SK-N-SH (cell line): ENCODE data around the gene KPNB1. TPM values are rescaled to one million over a fixed set of nuclear protein-coding genes. Genes with fewer than 3 reads are reported as not detected.

Source experiments
- CTCF ChIA-PET: fragments of 300-600, 350-600 bp; formaldehyde crosslinking; extraction: SDS; loops from one replicate; lab custom pipeline; 2021; lab: Yijun Ruan, JAX
- POLR2A ChIA-PET: fragments of 350-600 bp; sonication (Branson Sonifier 250); formaldehyde crosslinking; extraction: SDS; loops from one replicate; lab custom pipeline; 2020; ENCODE audit warnings: antibody characterized with exemption, inconsistent platforms; lab: Yijun Ruan, JAX
- DNase-seq: peaks from one replicate; pipeline ENCODE4 v3.0.0; 2012
- H2AFZ ChIP-seq: fragments of 200-600 bp; sonication (generic); 2 replicates; pipeline ENCODE4 v1.8.1; 2016; ENCODE audit warnings: antibody characterized with exemption, mild to moderate bottlenecking, low read depth
- H3F3A ChIP-seq: fragments of 200-600 bp; sonication (generic); replicated peaks from 2 replicates; pipeline ENCODE3; 2016; ENCODE audit warnings: antibody characterized with exemption, mild to moderate bottlenecking; ENCODE audit not compliant: insufficient read depth
- H3K27ac ChIP-seq, 2 experiments: fragments of 200-500 bp in 1 of 2; fragments of 200-600 bp in 1 of 2; sonication (Bioruptor generic) in 1 of 2; sonication (generic), shearing (Covaris generic) in 1 of 2; 2 replicates each; pipeline versions ENCODE4 v1.5.1 to v1.6.1; 2014 to 2016; ENCODE audit warnings: low read depth in 2 of 2, inconsistent platforms in 1 of 2, low read length in 1 of 2, mild to moderate bottlenecking in 1 of 2, mixed read lengths in 1 of 2
- H3K27me3 ChIP-seq: fragments of 200-600 bp; sonication (generic), shearing (Covaris generic); 2 replicates; pipeline ENCODE4 v1.6.1; 2016; ENCODE audit warnings: mixed run types; ENCODE audit not compliant: insufficient read depth
- H3K36me3 ChIP-seq, 2 experiments: fragments of 200-500 bp in 1 of 2; fragments of 200-600 bp in 1 of 2; sonication (Bioruptor generic) in 1 of 2; sonication (generic) in 1 of 2; replicated peaks in 1 of 2; 2 replicates each; pipeline versions ENCODE3 to v1.5.1; 2014 to 2016; ENCODE audit warnings: low read length in 1 of 2, mild to moderate bottlenecking in 1 of 2; ENCODE audit not compliant: insufficient read depth in 2 of 2, control insufficient read depth in 1 of 2
- H3K4me1 ChIP-seq, 2 experiments: fragments of 200-500 bp in 1 of 2; fragments of 200-600 bp in 1 of 2; sonication (Bioruptor generic) in 1 of 2; sonication (generic), shearing (Covaris generic) in 1 of 2; 2 replicates each; pipeline versions ENCODE4 v1.5.1 to v1.6.1; 2014 to 2016; ENCODE audit warnings: low read depth in 1 of 2, low read length in 1 of 2, mixed run types in 1 of 2; ENCODE audit not compliant: insufficient read depth in 2 of 2, control insufficient read depth in 1 of 2
- H3K4me2 ChIP-seq: fragments of 200-600 bp; sonication (generic), shearing (Covaris generic); 2 replicates; pipeline ENCODE4 v1.6.1; 2017; ENCODE audit warnings: mixed run types
- H3K4me3 ChIP-seq, 2 experiments: fragments of 200-500 bp in 1 of 2; fragments of 200-600 bp in 1 of 2; sonication (Bioruptor generic) in 1 of 2; sonication (generic), shearing (Covaris generic) in 1 of 2; 2 replicates each; pipeline versions ENCODE4 v1.5.1 to v1.8.1; 2014 to 2016; ENCODE audit warnings: low read depth in 2 of 2, inconsistent platforms in 1 of 2, low read length in 1 of 2, mild to moderate bottlenecking in 1 of 2, mixed read lengths in 1 of 2, moderate library complexity in 1 of 2
- H3K79me2 ChIP-seq: fragments of 200-600 bp; sonication (generic); 2 replicates; pipeline ENCODE4 v1.8.1; 2017; ENCODE audit warnings: mild to moderate bottlenecking; ENCODE audit not compliant: insufficient read depth
- H3K9ac ChIP-seq: fragments of 200-600 bp; sonication (generic); 2 replicates; pipeline ENCODE4 v1.6.1; 2017; ENCODE audit warnings: mixed run types
- H3K9me2 ChIP-seq: fragments of 200-600 bp; sonication (generic); 2 replicates; pipeline ENCODE4 v1.6.1; 2017; ENCODE audit warnings: mixed run types
- H3K9me3 ChIP-seq: fragments of 200-600 bp; sonication (generic); 2 replicates; pipeline ENCODE4 v1.6.1; 2017; ENCODE audit warnings: mixed run types, mild to moderate bottlenecking, moderate library complexity
- H4K20me1 ChIP-seq: fragments of 200-600 bp; sonication (generic); 2 replicates; pipeline ENCODE4 v1.6.1; 2017; ENCODE audit warnings: mild to moderate bottlenecking, mixed run types; ENCODE audit not compliant: insufficient read depth
- EZH2phosphoT487 ChIP-seq: fragments of 200-600 bp; sonication (generic); IDR thresholded peaks from 2 replicates; pipeline ENCODE4 v1.6.1; 2017; ENCODE audit warnings: low read depth, mixed run types, mild to moderate bottlenecking, antibody characterized with exemption, moderate library complexity, borderline replicate concordance
- FOSL2 ChIP-seq: IDR thresholded peaks from 2 replicates; pipeline ENCODE4 v1.4.0; 2012; ENCODE audit warnings: low read depth, mild to moderate bottlenecking, moderate library complexity, borderline replicate concordance
- FOXM1 ChIP-seq: IDR thresholded peaks from 2 replicates; pipeline ENCODE4 v1.4.0; 2012; ENCODE audit warnings: low read depth, mild to moderate bottlenecking
- GATA2 ChIP-seq: sonication (generic); formaldehyde crosslinking; IDR thresholded peaks from 2 replicates; pipeline ENCODE4 v1.5.0; 2020; ENCODE audit warnings: mild to moderate bottlenecking, missing genetic modification reagents
- JUND ChIP-seq: IDR thresholded peaks from 2 replicates; pipeline ENCODE4 v1.4.0; 2012
- RFX5 ChIP-seq: IDR thresholded peaks from 2 replicates; pipeline ENCODE4 v1.6.1; 2012; ENCODE audit warnings: mild to moderate bottlenecking, improper control_type of control experiment, low read length
- RXRA ChIP-seq: IDR thresholded peaks from 2 replicates; pipeline ENCODE4 v1.4.0; 2012; ENCODE audit warnings: low read depth, mild to moderate bottlenecking, borderline replicate concordance
- TCF12 ChIP-seq: IDR thresholded peaks from 2 replicates; pipeline ENCODE4 v1.4.0; 2012
- WGBS: methylation state at CpG from one replicate; pipeline ENCODE4 v1.1.6; 2017; ENCODE audit warnings: low lambda C conversion rate; 5-methylcytosine and 5-hydroxymethylcytosine counted together
- polyA plus RNA-seq, 3 experiments: library from polyadenylated mRNA; depleted of rRNA; stranded (reverse); fragments of >200 nt; gene quantifications; 2 replicates each; pipeline ENCODE4 v1.2.3, GENCODE V29; 2012
- TF ChIP-seq, protein P1 (sequence below): IDR thresholded peaks from 2 replicates; pipeline ENCODE4 v1.6.1; 2012; ENCODE audit warnings: mild to moderate bottlenecking, low read depth, low read length, moderate library complexity
- TF ChIP-seq, protein P2 (sequence below): fragments of 150-350 bp; IDR thresholded peaks from 2 replicates; pipeline ENCODE4 v1.6.1; 2017; ENCODE audit warnings: antibody characterized with exemption, low read length, low read depth, borderline replicate concordance

Gene KPNB1
- polyA plus RNA-seq, 1 of the 3 experiments (the other 2 are of a cell fraction): 89.5 TPM

DNA sequence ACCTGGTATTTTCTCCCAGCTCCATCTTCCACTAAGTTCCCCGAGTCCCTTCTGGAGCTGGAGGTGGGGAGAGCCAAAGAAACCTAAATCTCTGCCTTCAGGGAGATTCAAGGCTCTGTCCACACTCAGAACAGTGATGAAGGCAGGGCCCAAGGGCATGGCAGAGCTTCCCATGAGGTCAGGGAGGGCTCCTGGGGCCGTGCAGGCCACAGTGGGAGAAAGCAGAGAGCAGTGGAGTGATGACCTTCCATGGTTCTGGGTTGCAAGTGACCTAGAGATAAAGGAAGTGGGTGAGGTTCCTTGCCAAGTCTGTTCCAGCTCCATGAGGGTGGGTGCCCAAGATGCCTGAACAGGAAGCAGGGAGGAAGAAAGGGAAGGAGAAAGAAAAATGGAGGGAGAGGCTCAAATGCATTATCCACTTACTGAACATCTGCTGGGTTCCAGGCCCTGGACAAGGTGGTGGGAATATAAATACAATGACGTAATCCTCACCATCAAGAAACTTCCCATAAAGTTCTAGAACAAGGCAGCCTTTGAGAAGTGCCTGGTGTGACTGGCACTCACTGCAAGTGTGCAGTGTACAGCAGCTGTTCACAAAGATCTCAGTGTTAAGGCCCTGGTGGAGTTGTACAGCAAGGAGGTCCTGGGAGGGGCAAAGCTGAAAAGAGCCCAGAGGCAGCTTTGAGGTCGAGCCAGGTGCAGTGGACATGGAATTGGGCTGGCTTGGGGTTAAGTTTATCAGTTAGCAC lies 57.5 kb downstream of the KPNB1 start (continued):
- TF ChIP-seq, protein P1, sequence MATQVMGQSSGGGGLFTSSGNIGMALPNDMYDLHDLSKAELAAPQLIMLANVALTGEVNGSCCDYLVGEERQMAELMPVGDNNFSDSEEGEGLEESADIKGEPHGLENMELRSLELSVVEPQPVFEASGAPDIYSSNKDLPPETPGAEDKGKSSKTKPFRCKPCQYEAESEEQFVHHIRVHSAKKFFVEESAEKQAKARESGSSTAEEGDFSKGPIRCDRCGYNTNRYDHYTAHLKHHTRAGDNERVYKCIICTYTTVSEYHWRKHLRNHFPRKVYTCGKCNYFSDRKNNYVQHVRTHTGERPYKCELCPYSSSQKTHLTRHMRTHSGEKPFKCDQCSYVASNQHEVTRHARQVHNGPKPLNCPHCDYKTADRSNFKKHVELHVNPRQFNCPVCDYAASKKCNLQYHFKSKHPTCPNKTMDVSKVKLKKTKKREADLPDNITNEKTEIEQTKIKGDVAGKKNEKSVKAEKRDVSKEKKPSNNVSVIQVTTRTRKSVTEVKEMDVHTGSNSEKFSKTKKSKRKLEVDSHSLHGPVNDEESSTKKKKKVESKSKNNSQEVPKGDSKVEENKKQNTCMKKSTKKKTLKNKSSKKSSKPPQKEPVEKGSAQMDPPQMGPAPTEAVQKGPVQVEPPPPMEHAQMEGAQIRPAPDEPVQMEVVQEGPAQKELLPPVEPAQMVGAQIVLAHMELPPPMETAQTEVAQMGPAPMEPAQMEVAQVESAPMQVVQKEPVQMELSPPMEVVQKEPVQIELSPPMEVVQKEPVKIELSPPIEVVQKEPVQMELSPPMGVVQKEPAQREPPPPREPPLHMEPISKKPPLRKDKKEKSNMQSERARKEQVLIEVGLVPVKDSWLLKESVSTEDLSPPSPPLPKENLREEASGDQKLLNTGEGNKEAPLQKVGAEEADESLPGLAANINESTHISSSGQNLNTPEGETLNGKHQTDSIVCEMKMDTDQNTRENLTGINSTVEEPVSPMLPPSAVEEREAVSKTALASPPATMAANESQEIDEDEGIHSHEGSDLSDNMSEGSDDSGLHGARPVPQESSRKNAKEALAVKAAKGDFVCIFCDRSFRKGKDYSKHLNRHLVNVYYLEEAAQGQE: no peak
- TF ChIP-seq RFX5 (no peak), FOXM1 (no peak), EZH2phosphoT487 (no peak), JUND (no peak), RXRA (no peak), TCF12 (no peak), GATA2 (no peak)
- TF ChIP-seq, protein P2, sequence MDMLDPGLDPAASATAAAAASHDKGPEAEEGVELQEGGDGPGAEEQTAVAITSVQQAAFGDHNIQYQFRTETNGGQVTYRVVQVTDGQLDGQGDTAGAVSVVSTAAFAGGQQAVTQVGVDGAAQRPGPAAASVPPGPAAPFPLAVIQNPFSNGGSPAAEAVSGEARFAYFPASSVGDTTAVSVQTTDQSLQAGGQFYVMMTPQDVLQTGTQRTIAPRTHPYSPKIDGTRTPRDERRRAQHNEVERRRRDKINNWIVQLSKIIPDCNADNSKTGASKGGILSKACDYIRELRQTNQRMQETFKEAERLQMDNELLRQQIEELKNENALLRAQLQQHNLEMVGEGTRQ: no peak

DNA sequence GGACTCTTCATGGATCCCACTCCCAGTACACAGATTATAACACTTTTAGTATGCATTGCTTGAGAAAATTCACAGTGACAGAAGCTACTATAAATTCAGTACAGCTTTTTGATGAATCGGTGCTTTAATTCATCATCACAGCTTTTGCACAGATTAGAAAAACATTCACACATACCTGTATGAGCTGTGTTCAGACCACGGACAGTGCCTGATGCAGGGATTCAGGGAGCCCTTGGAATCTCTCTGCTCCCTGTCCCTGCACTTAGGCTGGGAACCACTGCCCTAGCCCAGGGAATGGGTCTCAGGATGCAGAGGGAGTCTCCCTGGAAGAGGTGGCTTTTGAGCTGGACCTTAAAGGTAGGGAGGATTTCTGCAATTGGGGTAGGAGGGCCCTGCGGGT lies 58.2 kb downstream of the KPNB1 start:
- peaks cover 0 to 27% of the 10 kb centered on the region in 2 experiments for H3K36me3 ChIP-seq
- no peak overlapping the region for H2AFZ ChIP-seq
- no peaks in the 10 kb centered on the region for H3K9me3 ChIP-seq
- ChIA-PET POLR2A (interaction anchor here (0.6 kb wide), 1 partner anchor 430 kb away, joined by 3 read pairs; no protein-coding TSS in a partner anchor), CTCF (interaction anchor here (1.1 to 14.7 kb wide), 6 partner anchors 9 to 82 kb away, joined by 3 to 195 read pairs (median 7); partner anchors contain the start of genes TBKBP1 and TBX21)
- H3F3A ChIP-seq: no peaks in the 10 kb centered on the region
- H3K27ac ChIP-seq: no peak overlapping the region
- peaks cover 11% of the 10 kb centered on the region; the same call in 1 of the 2 replicates for H4K20me1 ChIP-seq
- TF ChIP-seq FOSL2 (no peak), RFX5 (no peak)
- TF ChIP-seq, protein P1: peak; percentile 84
- 88% methylated on average over 3 of the region's 3 CpGs for WGBS
- no peak for DNase-seq
- H3K4me2 ChIP-seq: no peak overlapping the region
- H3K4me1 ChIP-seq: peaks cover 0 to 4% of the 10 kb centered on the region in 2 experiments; a peak in 2 of 4 replicates
- H3K79me2 ChIP-seq: no peaks in the 10 kb centered on the region
- H3K9ac ChIP-seq: no peak overlapping the region
- no peak overlapping the region for H3K4me3 ChIP-seq
- H3K9me2 ChIP-seq: no peaks in the 10 kb centered on the region
- peaks cover 4% of the 10 kb centered on the region; the same call in 1 of the 2 replicates for H3K27me3 ChIP-seq
